ENCODE results near the gene TNKS1BP1. TPM values are rescaled to one million over a fixed set of nuclear protein-coding genes. Genes with fewer than 3 reads are reported as not detected.

The TNKS1BP1 gene
- total RNA-seq, 4 donors from 2014 or later: 62.0 to 193 (median 85.7) TPM

- TF ChIP-seq CTCF (IDR thresholded peaks at IDR 0.05; ENCODE audit: low read depth): no peak
Observed at GRCh38 chr11:57336111-57336666, 11.4 kb upstream of the TNKS1BP1 start.

- TF ChIP-seq CTCF (IDR thresholded peaks at IDR 0.05; ENCODE audit: low read depth): no peak
Observed at GRCh38 chr11:57335343-57336110, 10.8 kb upstream of the TNKS1BP1 start, which contains the start of gene SSRP1. Gene SSRP1 (minus strand): TSS chr11:57335892. CDS start chr11:57335121, 771 bp downstream.

- no peak for TF ChIP-seq CTCF (IDR thresholded peaks at IDR 0.05; ENCODE audit: low read depth)
Observed at GRCh38 chr11:57335023-57335342, 10.2 kb upstream of the TNKS1BP1 start.

GRCh38 chr11:57332694-57333440, 8.1 kb upstream of the TNKS1BP1 start:
- TF ChIP-seq CTCF (IDR thresholded peaks at IDR 0.05; ENCODE audit: low read depth): no peak

- TF ChIP-seq CTCF (IDR thresholded peaks at IDR 0.05; ENCODE audit: low read depth): no peak
Observed at GRCh38 chr11:57331720-57332119, 7.0 kb upstream of the TNKS1BP1 start.

- no peak for TF ChIP-seq CTCF (IDR thresholded peaks at IDR 0.05; ENCODE audit: low read depth)
Observed at GRCh38 chr11:57330029-57330428, 5.3 kb upstream of the TNKS1BP1 start.

- TF ChIP-seq CTCF (IDR thresholded peaks at IDR 0.05; ENCODE audit: low read depth): no peak
Observed at GRCh38 chr11:57327721-57328120, 3.0 kb upstream of the TNKS1BP1 start.

Measured in subcutaneous adipose tissue (tissue), 4 donors.